Fibroblast of gingiva (primary cell): ENCODE data around the gene ERGIC1.
A peak's percentile ranks its signal among the peaks of the same experiment; 100 is the strongest.

ENCODE experiments used
- DNase-seq: peaks from one replicate; pipeline ENCODE4 v3.0.0-alpha.2; 2011; ENCODE audit warnings: low read depth

Gene ERGIC1

GRCh38 chr5:172864747-172865146, 30.7 kb downstream of the ERGIC1 start:
- DNase-seq: peak; percentile 88

DNA sequence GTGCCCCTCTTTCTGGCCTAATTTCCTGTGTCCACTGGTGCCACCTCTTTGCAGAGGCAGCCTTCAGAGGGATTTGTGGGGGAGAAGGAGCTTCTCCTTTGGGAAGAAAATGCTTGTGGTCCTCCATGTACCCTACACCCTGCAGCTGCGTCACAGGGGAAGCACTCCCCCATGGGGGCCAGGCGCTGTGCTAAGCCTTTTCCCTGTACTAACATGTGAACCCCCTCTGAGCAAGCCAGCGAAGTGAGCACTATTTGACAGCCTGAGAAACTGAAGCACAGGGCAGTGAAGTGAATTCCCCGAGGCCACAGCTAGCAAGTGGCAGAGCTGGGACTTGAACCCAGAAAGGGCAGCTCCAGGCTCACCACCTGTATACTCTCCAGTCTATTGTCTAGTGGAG, 32.3 kb downstream of the ERGIC1 start:
- no peak for DNase-seq

GRCh38 chr5:172866802-172867748, 33.0 kb downstream of the ERGIC1 start:
- DNase-seq: peak; percentile 67

- no peak for DNase-seq
These were observed 33.8 kb downstream of the ERGIC1 start for GRCh38 chr5:172867761-172868435.

- peak; percentile 29 for DNase-seq
These were observed 34.4 kb downstream of the ERGIC1 start for GRCh38 chr5:172868436-172868923.

GRCh38 chr5:172868924-172869591, 35.0 kb downstream of the ERGIC1 start:
- peak; percentile 98 for DNase-seq

DNA sequence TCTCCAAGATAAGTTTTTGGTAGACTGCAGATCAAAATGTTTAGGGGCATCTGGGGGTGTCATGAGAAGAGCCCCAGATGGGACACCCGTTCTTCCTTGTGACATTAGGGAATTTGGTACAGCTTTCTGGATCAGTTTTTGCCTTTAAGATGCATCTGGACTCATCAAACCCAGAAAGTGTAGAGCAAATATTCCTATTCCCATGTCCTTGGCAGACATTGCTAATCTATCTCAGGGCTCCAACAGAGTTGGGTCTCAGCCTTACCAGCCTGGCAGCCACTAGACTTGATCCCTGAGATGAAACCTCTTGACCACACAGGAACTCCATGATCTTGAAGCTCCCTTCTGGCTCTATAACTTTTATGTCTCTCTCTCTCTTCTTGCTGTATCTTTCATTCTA, 35.6 kb downstream of the ERGIC1 start:
- peak; percentile 52 for DNase-seq

- peak; percentile 84 for DNase-seq
These were observed 36.3 kb downstream of the ERGIC1 start for GRCh38 chr5:172870291-172870714.

- no peak for DNase-seq
These were observed 36.8 kb downstream of the ERGIC1 start for GRCh38 chr5:172870715-172871461.

GRCh38 chr5:172871536-172871935, 37.5 kb downstream of the ERGIC1 start:
- no peak for DNase-seq

- DNase-seq: no peak
These were observed 37.9 kb downstream of the ERGIC1 start for GRCh38 chr5:172871982-172872381.

GRCh38 chr5:172872997-172873491, 39.0 kb downstream of the ERGIC1 start:
- peak; percentile 69 for DNase-seq

- DNase-seq: no peak
These were observed 39.5 kb downstream of the ERGIC1 start for GRCh38 chr5:172873513-172873912.

GRCh38 chr5:172874647-172875504, 40.8 kb downstream of the ERGIC1 start:
- no peak for DNase-seq

- DNase-seq: peak; percentile 31
These were observed 41.6 kb downstream of the ERGIC1 start for GRCh38 chr5:172875505-172876279.

GRCh38 chr5:172876578-172876977, 42.5 kb downstream of the ERGIC1 start:
- no peak for DNase-seq

DNA sequence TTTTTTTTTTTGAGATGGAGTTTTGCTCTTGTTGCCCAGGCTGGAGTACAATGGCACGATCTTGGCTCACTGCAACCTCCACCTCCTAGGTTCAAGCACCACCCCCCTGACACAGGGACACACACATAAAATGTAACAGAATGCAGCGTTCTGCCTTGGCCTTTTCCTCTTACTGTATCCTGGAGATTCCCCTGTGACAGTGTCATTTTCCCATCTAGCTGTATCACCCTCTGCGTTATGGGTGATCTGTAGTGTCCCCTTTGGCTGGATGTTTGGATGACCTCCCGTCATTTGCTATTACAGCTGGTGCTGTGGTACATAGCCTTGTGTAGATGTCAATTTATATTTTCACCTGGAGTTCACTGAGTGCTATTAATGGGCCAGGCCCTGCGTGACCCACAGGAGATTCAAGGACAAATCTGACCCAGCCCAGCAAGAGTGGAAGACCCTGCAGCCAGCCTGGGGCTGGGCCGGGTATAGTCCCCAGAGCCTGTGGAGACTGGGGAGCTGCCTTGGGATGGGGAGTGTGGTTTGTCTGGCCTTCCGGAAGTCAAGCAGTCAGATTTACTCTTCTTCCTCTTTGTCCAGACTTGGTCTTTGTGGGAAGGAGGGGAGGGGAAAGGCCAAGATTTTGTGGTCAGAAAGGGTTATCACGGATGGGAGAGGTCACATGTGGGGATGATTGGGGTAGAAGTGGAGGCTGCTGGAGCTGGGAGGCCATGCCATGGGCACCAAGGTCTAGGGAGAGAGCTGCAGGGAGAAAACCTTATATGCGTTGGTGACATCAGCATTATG, 43.6 kb downstream of the ERGIC1 start:
- DNase-seq: no peak

DNA sequence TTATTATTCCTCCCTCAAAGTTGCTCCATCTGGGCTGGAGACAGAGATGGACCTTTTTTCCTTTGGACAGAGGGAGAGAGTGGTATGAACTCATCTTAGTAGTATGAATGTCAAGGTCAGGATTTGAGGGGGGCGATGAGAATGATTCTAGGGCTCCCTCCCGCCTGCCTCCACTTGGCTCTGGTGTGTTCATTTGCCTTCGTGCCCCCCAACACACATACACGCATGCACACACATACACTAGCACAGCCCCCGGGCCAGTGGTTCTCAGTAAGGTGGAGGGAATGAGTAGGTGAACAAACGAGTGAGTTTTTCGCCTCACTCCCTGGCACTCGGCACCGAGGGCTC, 44.5 kb downstream of the ERGIC1 start:
- DNase-seq: no peak
